OCI-LY7 (cell line): ENCODE data around the gene TMEM200B. TPM values are rescaled to one million over a fixed set of nuclear protein-coding genes. Genes with fewer than 3 reads are reported as not detected.
A peak's percentile ranks its signal among the peaks of the same experiment; 100 is the strongest.

Experiments used
- BruUV-seq: library from RNA; stranded (reverse); fragments of 400-500 nt; replicated peaks from 2 replicates; lab custom pipeline; 2021; lab: Mats Ljungman, UMichigan
- CTCF ChIA-PET: fragments of 300-600 bp; sonication (Branson Sonifier 250); formaldehyde crosslinking; loops from one replicate; lab custom pipeline; 2022; ENCODE audit warnings: antibody characterized with exemption; ENCODE audit not compliant: unreplicated experiment; lab: Charles Lee
- POLR2A ChIA-PET: fragments of 300-600 bp; sonication (Branson Sonifier 250); formaldehyde crosslinking; loops from one replicate; lab custom pipeline; 2022; ENCODE audit warnings: antibody characterized with exemption; lab: Charles Lee
- DNase-seq: peaks from one replicate; pipeline ENCODE4 v3.0.0-alpha.2; 2015; ENCODE audit warnings: low spot score
- H2AFZ ChIP-seq: fragments of 200-600 bp; sonication (generic), shearing (Covaris generic); 2 replicates; pipeline ENCODE4 v1.6.1; 2014; ENCODE audit warnings: mild to moderate bottlenecking, antibody characterized with exemption, low read length, moderate library complexity
- H3K27ac ChIP-seq: fragments of 200-600 bp; sonication (generic); 2 replicates; pipeline ENCODE4 v1.5.1; 2014; ENCODE audit warnings: mixed run types, low read depth, mild to moderate bottlenecking, moderate library complexity, low read length, inconsistent platforms; ENCODE audit not compliant: poor library complexity, severe bottlenecking
- H3K36me3 ChIP-seq: fragments of 200-600 bp; sonication (generic); 2 replicates; pipeline ENCODE4 v1.6.1; 2014; ENCODE audit warnings: mild to moderate bottlenecking, antibody characterized with exemption, low read length, moderate library complexity, mixed read lengths; ENCODE audit not compliant: insufficient read depth
- H3K4me1 ChIP-seq: fragments of 200-600 bp; sonication (generic); 2 replicates; pipeline ENCODE4 v1.5.1; 2014; ENCODE audit warnings: mild to moderate bottlenecking, low read length; ENCODE audit not compliant: insufficient read depth, poor library complexity, severe bottlenecking
- H3K4me2 ChIP-seq: fragments of 200-600 bp; sonication (generic); 2 replicates; pipeline ENCODE4 v1.6.1; 2014; ENCODE audit warnings: mild to moderate bottlenecking, low read length
- H3K4me3 ChIP-seq: fragments of 200-600 bp; sonication (generic); 2 replicates; pipeline ENCODE4 v1.5.1; 2014; ENCODE audit warnings: mild to moderate bottlenecking, low read depth, low read length; ENCODE audit not compliant: poor library complexity, severe bottlenecking
- H3K79me2 ChIP-seq: fragments of 200-600 bp; sonication (generic); 2 replicates; pipeline ENCODE4 v1.6.1; 2016; ENCODE audit warnings: low read depth, mild to moderate bottlenecking, low read length, moderate library complexity, mixed read lengths; ENCODE audit not compliant: insufficient read depth
- H3K9me2 ChIP-seq: fragments of 200-600 bp; sonication (generic); 2 replicates; pipeline ENCODE4 v1.6.1; 2016; ENCODE audit warnings: mild to moderate bottlenecking, low read length, mixed read lengths; ENCODE audit not compliant: insufficient read depth
- H3K9me3 ChIP-seq: fragments of 200-600 bp; sonication (generic); 2 replicates; pipeline ENCODE4 v1.6.1; 2014; ENCODE audit warnings: mild to moderate bottlenecking, mixed run types, low read length, mixed read lengths
- H4K20me1 ChIP-seq: fragments of 200-600 bp; sonication (generic); 2 replicates; pipeline ENCODE4 v1.6.1; 2014; ENCODE audit warnings: mild to moderate bottlenecking, antibody characterized with exemption, low read length, moderate library complexity, mixed read lengths; ENCODE audit not compliant: insufficient read depth
- CTCF ChIP-seq: fragments of 200-600 bp; sonication (generic); conservative IDR thresholded peaks from 2 replicates; pipeline ENCODE4 v1.5.1; 2014; ENCODE audit warnings: mild to moderate bottlenecking, antibody characterized with exemption, low read length, moderate library complexity, mixed read lengths
- EZH2phosphoT487 ChIP-seq: fragments of 200-600 bp; sonication (generic); IDR thresholded peaks from 2 replicates; pipeline ENCODE4 v1.6.1; 2018; ENCODE audit warnings: low read depth, borderline replicate concordance, mild to moderate bottlenecking, mixed run types, antibody characterized with exemption, low read length, moderate library complexity, mixed read lengths
- intact Hi-C: fragments of 100-400 bp; cut with micrococcal nuclease; formaldehyde crosslinking; loops from one replicate; pipeline ENCODE4 v1.10.0; 2022; ENCODE audit not compliant: unreplicated experiment
- total RNA-seq, 2 experiments: library from RNA; depleted of rRNA in 1 of 2; stranded (reverse); fragments of >200 nt in 1 of 2; shearing (Covaris generic) in 1 of 2; gene quantifications; 2 replicates each; pipeline ENCODE4 v1.2.3, GENCODE V29; 2014 to 2022

The TMEM200B gene
- total RNA-seq, 2 experiments from 2014 or later, result not detected

GRCh38 chr1:29122682-29123052 lies 1.0 kb downstream of the TMEM200B start:
- TF ChIP-seq EZH2phosphoT487 (no peak), CTCF (no peak)
- no peaks in the 10 kb centered on the region for H3K4me1 ChIP-seq
- H3K9me2 ChIP-seq, result no peaks in the 10 kb centered on the region
- H3K36me3 ChIP-seq, result peaks cover 3% of the 10 kb centered on the region; the same call in 1 of the 2 replicates
- intact Hi-C loops, result no loop called here
- no peak overlapping the region for H2AFZ ChIP-seq
- CTCF ChIA-PET, result no interaction called here
- no peak overlapping the region for H3K27ac ChIP-seq
- H3K79me2 ChIP-seq, result no peaks in the 10 kb centered on the region
- no peaks in the 10 kb centered on the region for H3K9me3 ChIP-seq
- no peak overlapping the region for H3K4me2 ChIP-seq
- no peak overlapping the region for H3K4me3 ChIP-seq
- H4K20me1 ChIP-seq, result no peaks in the 10 kb centered on the region
- no TSS peak for BruUV-seq
- DNase-seq, result no peak
- POLR2A ChIA-PET, result no interaction called here

- no peaks in the 10 kb centered on the region for H3K9me2 ChIP-seq
- no peak overlapping the region for H3K4me3 ChIP-seq
- CTCF ChIA-PET, result no interaction called here
- BruUV-seq, result no TSS peak
- no peak for TF ChIP-seq CTCF
- TF ChIP-seq EZH2phosphoT487, result no peak
- no peaks in the 10 kb centered on the region for H3K9me3 ChIP-seq
- peaks cover 9% of the 10 kb centered on the region; the same call in 1 of the 2 replicates for H3K36me3 ChIP-seq
- no peak for DNase-seq
- no peak overlapping the region for H3K27ac ChIP-seq
- no peaks in the 10 kb centered on the region for H3K4me1 ChIP-seq
- no peaks in the 10 kb centered on the region for H3K79me2 ChIP-seq
- intact Hi-C loops, result loop anchor here (1.0 to 2.0 kb wide), 2 partner anchors 81 to 240 kb away; no protein-coding TSS in a partner anchor
- H3K4me2 ChIP-seq, result no peak overlapping the region
- POLR2A ChIA-PET, result interaction anchor here (0.6 kb wide), 1 partner anchor 152 kb away, joined by 3 read pairs; no protein-coding TSS in a partner anchor
- H2AFZ ChIP-seq, result no peak overlapping the region
- H4K20me1 ChIP-seq, result no peaks in the 10 kb centered on the region
These were observed 1.6 kb downstream of the TMEM200B start for GRCh38 chr1:29121936-29122681.

- Histone ChIP-seq H3K9me2 (no peaks in the 10 kb centered on the region), H3K4me2 (peak overlapping the region; percentile 38; the same call in 1 of the 2 replicates), H3K4me1 (no peaks in the 10 kb centered on the region), H2AFZ (no peak overlapping the region), H3K27ac (no peak overlapping the region), H3K79me2 (no peaks in the 10 kb centered on the region), H3K36me3 (peaks cover 15% of the 10 kb centered on the region; the same call in 1 of the 2 replicates), H3K4me3 (no peak overlapping the region), H4K20me1 (no peaks in the 10 kb centered on the region), H3K9me3 (no peaks in the 10 kb centered on the region)
- no peak for DNase-seq
- POLR2A ChIA-PET, result interaction anchor here (0.6 kb wide), 1 partner anchor 152 kb away, joined by 3 read pairs; no protein-coding TSS in a partner anchor
- CTCF ChIA-PET, result no interaction called here
- no peak for TF ChIP-seq CTCF
- no peak for TF ChIP-seq EZH2phosphoT487
- BruUV-seq, result no TSS peak
- intact Hi-C loops, result loop anchor here (1.0 to 2.0 kb wide), 2 partner anchors 81 to 239 kb away; no protein-coding TSS in a partner anchor
These were observed 2.2 kb downstream of the TMEM200B start for GRCh38 chr1:29121516-29121935.
